Uterus (tissue), 2 donors: Measurements from ENCODE around the gene SSBP4.

Source experiments
- CTCF ChIP-seq, 4 experiments: fragments of 200-600 bp in 2 of 4; fragments of 450-650 bp in 2 of 4; sonication (generic) in 2 of 4; IDR thresholded peaks; one replicate each; pipeline ENCODE4 v1.5.1; 2016 to 2019; ENCODE audit warnings: antibody characterized with exemption in 4 of 4, mild to moderate bottlenecking in 2 of 4, moderate library complexity in 1 of 4
- POLR2A ChIP-seq, 2 donors: fragments of 450-650 bp; IDR thresholded peaks; one replicate each; pipeline ENCODE4 v1.6.1; 2016; ENCODE audit warnings: antibody characterized with exemption in 2 of 2, mild to moderate bottlenecking in 1 of 2, moderate library complexity in 1 of 2

- TF ChIP-seq POLR2A (IDR thresholded peaks at IDR 0.05), result no peak
- no peak for TF ChIP-seq CTCF (IDR thresholded peaks at IDR 0.05)
Measured at GRCh38 chr19:18442941-18443340, 23.7 kb downstream of the SSBP4 start.
